ENCODE results near the gene PHF23. TPM values are rescaled to one million over a fixed set of nuclear protein-coding genes. Genes with fewer than 3 reads are reported as not detected.

Gene PHF23
- total RNA-seq, 1 experiment from 2014 or later, result 85.1 TPM

DNA sequence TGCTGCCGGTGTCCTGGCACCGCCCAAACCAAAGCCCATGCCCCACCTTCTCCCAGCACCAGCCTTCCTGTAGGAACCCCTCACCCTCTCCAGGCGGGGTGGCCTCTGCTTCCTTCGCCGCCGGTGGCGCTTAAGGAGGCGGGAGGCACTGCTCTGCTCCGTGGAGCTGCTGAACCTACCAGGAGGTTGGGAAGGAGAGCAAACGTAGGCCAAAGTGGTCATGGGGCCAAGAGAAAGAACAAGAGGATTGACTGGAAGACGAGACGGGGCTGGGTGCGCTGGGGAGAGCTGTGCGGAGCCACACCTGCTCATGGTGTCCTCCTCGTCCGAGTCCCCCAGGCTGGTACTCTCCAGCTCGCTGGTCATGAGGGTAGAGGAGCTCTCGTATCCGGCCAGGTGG is 9.8 kb downstream of the PHF23 start:
- Histone ChIP-seq H3K4me3 (ENCODE audit: low read depth, low read length, poor library complexity, severe bottlenecking) (no peak overlapping the region), H3K9me3 (ENCODE audit: low read depth, low read length, poor library complexity, severe bottlenecking) (no peaks in the 10 kb centered on the region), H3K4me1 (ENCODE audit: insufficient read depth, low read length, poor library complexity, severe bottlenecking) (peaks cover 8% of the 10 kb centered on the region), H3K27ac (ENCODE audit: low read depth, low read length, poor library complexity, severe bottlenecking) (no peak overlapping the region), H3K27me3 (replicated peaks; ENCODE audit: insufficient read depth, low read depth, low read length, poor library complexity) (no peaks in the 10 kb centered on the region), H3K36me3 (ENCODE audit: insufficient read depth, low read length, poor library complexity, severe bottlenecking) (peaks cover 65% of the 10 kb centered on the region)
- ChIA-PET CTCF (no interaction called here), POLR2A (ENCODE audit: low non-redundant PET) (no interaction called here)
- intact Hi-C loops (cut with micrococcal nuclease; ENCODE audit: unreplicated experiment), result no loop called here
- TF ChIP-seq, protein P1, sequence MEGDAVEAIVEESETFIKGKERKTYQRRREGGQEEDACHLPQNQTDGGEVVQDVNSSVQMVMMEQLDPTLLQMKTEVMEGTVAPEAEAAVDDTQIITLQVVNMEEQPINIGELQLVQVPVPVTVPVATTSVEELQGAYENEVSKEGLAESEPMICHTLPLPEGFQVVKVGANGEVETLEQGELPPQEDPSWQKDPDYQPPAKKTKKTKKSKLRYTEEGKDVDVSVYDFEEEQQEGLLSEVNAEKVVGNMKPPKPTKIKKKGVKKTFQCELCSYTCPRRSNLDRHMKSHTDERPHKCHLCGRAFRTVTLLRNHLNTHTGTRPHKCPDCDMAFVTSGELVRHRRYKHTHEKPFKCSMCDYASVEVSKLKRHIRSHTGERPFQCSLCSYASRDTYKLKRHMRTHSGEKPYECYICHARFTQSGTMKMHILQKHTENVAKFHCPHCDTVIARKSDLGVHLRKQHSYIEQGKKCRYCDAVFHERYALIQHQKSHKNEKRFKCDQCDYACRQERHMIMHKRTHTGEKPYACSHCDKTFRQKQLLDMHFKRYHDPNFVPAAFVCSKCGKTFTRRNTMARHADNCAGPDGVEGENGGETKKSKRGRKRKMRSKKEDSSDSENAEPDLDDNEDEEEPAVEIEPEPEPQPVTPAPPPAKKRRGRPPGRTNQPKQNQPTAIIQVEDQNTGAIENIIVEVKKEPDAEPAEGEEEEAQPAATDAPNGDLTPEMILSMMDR (conservative IDR thresholded peaks at IDR 0.05; ENCODE audit: low read depth, low read length), result no peak
- no peak for TF ChIP-seq EZH2 (IDR thresholded peaks at IDR 0.05; ENCODE audit: borderline replicate concordance, low read depth, low read length, poor library complexity, severe bottlenecking)
- no TSS peak for BruUV-seq (replicated peaks)
- no peak for DNase-seq (ENCODE audit: low spot score)

DNA sequence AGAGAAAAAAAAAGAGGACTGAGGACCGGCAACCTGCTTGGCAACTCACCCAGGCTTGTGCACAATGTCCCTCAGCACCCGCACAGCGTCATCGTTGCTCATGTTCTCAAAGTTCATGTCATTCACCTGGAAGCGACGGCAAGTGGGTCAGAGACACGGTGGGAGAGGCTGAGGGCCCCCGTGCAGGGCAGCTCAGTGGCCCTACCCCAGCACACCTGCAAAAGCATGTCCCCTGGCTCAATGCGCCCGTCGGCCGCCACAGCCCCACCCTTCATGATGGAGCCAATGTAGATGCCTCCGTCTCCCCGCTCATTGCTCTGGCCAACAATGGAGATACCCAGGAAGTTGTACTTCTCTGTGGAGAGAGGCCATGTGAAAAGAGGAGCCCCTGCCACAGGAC is 10.3 kb downstream of the PHF23 start:
- BruUV-seq (replicated peaks), result no TSS peak
- no peak for DNase-seq (ENCODE audit: low spot score)
- Histone ChIP-seq H3K27ac (ENCODE audit: low read depth, low read length, poor library complexity, severe bottlenecking) (no peak overlapping the region), H3K36me3 (ENCODE audit: insufficient read depth, low read length, poor library complexity, severe bottlenecking) (peaks cover 70% of the 10 kb centered on the region), H3K9me3 (ENCODE audit: low read depth, low read length, poor library complexity, severe bottlenecking) (no peaks in the 10 kb centered on the region), H3K27me3 (replicated peaks; ENCODE audit: insufficient read depth, low read depth, low read length, poor library complexity) (no peaks in the 10 kb centered on the region), H3K4me3 (ENCODE audit: low read depth, low read length, poor library complexity, severe bottlenecking) (no peak overlapping the region), H3K4me1 (ENCODE audit: insufficient read depth, low read length, poor library complexity, severe bottlenecking) (peaks cover 8% of the 10 kb centered on the region)
- intact Hi-C loops (cut with micrococcal nuclease; ENCODE audit: unreplicated experiment), result no loop called here
- ChIA-PET POLR2A (ENCODE audit: low non-redundant PET) (no interaction called here), CTCF (no interaction called here)
- TF ChIP-seq, protein P1 (conservative IDR thresholded peaks at IDR 0.05; ENCODE audit: low read depth, low read length), result no peak
- no peak for TF ChIP-seq EZH2 (IDR thresholded peaks at IDR 0.05; ENCODE audit: borderline replicate concordance, low read depth, low read length, poor library complexity, severe bottlenecking)

DNA sequence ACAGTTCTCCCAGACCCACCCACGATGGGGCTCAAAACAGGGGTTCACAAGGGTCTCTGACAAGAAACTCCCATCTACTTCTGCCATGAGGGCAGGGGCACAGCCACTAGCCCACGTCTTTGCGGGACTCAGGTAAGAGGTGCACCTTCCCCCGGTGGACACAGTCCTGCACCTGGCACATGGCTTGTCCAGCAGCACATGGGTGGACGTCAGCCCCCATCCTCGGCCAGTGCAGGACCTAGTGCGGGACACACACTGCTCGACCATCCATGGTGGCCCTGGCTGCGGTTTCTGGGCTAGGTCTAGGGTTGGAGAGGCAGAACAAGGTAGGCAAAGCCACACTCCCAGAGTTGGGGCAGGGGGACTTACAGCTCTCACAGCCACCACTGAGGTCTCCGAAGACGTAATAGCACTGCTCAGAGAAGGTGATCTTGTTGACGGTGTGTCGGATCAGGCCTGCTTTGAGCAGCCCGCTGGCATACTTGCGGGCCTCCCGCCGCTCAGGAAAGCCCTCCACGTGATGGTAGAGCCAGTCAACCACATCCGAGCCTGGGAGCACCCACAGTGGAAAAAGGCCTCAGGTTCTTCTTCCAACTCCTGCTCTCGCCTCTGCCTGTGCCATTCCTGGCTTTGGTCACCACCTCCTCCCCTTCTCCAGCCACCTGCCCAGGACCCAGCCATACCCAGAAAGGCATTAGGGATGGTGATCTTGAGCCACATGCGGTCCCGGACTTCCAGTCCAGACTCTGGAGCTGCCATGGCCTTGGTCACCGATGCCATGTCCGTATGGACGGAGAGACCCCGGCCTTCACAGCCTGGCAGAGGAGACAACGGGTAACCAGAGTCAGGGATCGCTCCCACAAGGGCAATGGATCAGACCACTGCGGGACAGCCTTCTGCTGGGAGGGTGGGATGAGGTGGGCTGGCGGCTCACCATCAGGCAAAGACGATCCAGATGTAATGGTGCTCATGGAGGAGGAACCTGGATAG is 12.2 kb downstream of the PHF23 start:
- H3K27me3 ChIP-seq (replicated peaks; ENCODE audit: insufficient read depth, low read depth, low read length, poor library complexity), result no peaks in the 10 kb centered on the region
- ChIA-PET POLR2A (ENCODE audit: low non-redundant PET) (no interaction called here), CTCF (no interaction called here)
- BruUV-seq (replicated peaks), result no TSS peak
- H3K4me1 ChIP-seq (ENCODE audit: insufficient read depth, low read length, poor library complexity, severe bottlenecking), result peaks cover 3% of the 10 kb centered on the region
- TF ChIP-seq, protein P1 (conservative IDR thresholded peaks at IDR 0.05; ENCODE audit: low read depth, low read length), result no peak
- TF ChIP-seq EZH2 (IDR thresholded peaks at IDR 0.05; ENCODE audit: borderline replicate concordance, low read depth, low read length, poor library complexity, severe bottlenecking), result no peak
- no peaks in the 10 kb centered on the region for H3K9me3 ChIP-seq (ENCODE audit: low read depth, low read length, poor library complexity, severe bottlenecking)
- no peak for DNase-seq (ENCODE audit: low spot score)
- H3K4me3 ChIP-seq (ENCODE audit: low read depth, low read length, poor library complexity, severe bottlenecking), result no peak overlapping the region
- intact Hi-C loops (cut with micrococcal nuclease; ENCODE audit: unreplicated experiment), result no loop called here
- H3K36me3 ChIP-seq (ENCODE audit: insufficient read depth, low read length, poor library complexity, severe bottlenecking), result peaks cover 89% of the 10 kb centered on the region
- H3K27ac ChIP-seq (ENCODE audit: low read depth, low read length, poor library complexity, severe bottlenecking), result no peak overlapping the region

Measured in A673 (cell line).